Stimulated activated CD8-positive, alpha-beta memory T cell treated with anti-CD3 and anti-CD28 coated beads, Interleukin-2, amount 100 ng/mL, for 1 hour (primary cell): ENCODE measurements around the gene CARTPT.

Experiments used
- DNase-seq, 2 donors: peaks; one replicate each; pipeline ENCODE4 v3.0.0-alpha.2; 2020; ENCODE audit warnings: low read depth in 2 of 2

The CARTPT gene

DNA sequence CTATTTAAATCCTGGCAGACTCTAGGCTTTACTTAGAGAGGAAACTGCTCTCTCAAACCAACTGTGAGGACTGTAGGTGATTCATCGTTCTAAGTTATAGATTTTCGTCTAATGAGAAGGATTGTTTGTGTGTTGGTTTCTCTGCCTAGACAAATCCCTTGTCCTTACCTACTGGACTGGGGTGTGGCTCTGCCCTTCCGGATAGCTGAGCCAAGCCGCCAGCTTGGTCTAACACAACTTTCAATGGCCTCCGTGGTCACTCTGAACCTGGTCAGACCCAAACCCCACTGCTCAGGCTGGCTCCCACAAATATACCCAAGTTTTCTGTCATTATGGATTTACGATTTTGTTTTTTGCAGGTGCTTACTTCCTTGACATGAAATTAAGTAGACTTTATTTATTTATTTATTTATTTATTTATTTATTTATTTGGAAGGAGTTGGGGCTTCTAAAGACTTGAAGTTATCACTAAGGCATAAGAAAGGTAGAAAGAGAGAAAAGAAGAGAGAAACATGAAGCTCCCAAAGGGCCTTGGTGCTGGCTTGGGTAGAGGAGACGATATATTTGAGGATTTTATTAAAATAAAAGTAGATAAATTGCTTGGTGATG, 19.0 kb downstream of the CARTPT start:
- DNase-seq: no peak

DNA sequence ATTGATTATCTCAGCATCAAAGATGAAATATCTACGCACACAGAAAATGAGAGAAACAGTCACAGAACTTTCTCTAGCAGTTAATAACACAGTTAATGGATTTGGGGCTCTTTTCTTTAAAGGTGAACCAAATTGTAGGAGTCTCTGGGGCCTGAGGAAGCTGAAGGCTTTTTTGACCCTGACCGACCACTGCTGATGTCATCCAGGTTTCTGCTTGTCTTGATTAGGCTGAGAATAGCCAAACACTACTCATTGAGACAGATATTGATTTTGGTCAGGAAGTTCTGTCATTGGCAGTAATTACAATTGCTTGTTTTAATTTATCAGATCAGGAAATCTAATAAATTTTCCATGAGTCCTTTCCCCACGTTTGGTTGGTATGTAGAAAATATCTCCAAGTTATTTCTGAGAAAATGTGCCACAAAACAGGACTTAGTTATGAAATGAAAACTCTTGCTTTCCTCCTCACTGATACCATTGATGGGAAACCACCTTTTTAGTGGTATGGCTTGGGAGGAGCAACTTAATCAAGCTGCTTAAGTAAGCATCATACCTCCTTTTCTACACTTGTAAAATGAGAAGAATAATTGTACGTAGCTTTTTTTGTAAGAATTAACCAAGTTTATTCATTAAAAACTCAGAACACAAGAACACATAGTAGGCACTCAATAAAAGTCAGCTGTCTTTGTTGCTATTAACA, 19.7 kb downstream of the CARTPT start:
- DNase-seq: no peak

- DNase-seq: no peak
These were observed 21.1 kb downstream of the CARTPT start for GRCh38 chr5:71740015-71740753.

GRCh38 chr5:71743155-71743554, 24.1 kb downstream of the CARTPT start:
- DNase-seq: no peak

- DNase-seq: no peak
These were observed 25.1 kb downstream of the CARTPT start for GRCh38 chr5:71744009-71744790.

DNA sequence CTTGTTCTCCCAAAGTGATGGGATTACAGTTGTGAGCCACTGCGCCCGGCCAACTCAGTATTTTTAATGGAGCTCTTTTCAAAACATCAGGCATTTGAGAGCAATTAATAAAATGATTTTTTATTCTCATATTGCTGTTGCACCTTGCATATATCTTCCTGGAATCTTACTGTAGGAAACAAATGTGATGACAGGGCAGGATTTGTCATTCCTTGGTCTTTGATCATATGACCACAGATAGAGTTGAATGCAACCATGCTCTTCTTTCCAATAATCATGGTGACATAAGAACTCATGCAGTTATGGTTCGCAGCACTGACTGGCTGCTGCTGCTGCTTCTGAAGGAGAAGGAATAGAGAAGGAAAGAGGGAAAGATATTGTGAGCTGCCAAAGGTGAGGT, 28.1 kb downstream of the CARTPT start:
- no peak for DNase-seq

GRCh38 chr5:71748360-71748759, 29.3 kb downstream of the CARTPT start:
- no peak for DNase-seq

DNA sequence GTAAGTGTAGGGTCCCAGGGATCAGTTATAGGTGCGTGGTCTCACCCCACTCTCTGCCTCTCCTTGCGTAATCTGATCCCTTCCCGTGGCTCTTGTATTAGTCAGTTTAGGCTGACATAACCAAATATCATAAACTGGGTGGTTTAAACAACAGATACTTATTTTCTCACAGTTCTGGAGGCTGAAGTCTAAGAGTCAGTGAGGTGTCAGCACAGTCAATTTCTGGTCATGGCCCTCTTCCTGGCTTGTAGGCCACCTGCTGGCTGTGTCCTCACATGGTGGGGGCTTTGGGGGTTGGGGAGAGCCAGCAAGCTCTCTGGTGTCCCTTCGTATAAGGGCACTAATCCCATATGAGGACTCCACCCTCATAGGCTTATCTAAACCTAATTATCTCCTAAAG, 32.3 kb downstream of the CARTPT start:
- no peak for DNase-seq

- DNase-seq: no peak
These were observed 33.5 kb downstream of the CARTPT start for GRCh38 chr5:71752441-71753190.

DNA sequence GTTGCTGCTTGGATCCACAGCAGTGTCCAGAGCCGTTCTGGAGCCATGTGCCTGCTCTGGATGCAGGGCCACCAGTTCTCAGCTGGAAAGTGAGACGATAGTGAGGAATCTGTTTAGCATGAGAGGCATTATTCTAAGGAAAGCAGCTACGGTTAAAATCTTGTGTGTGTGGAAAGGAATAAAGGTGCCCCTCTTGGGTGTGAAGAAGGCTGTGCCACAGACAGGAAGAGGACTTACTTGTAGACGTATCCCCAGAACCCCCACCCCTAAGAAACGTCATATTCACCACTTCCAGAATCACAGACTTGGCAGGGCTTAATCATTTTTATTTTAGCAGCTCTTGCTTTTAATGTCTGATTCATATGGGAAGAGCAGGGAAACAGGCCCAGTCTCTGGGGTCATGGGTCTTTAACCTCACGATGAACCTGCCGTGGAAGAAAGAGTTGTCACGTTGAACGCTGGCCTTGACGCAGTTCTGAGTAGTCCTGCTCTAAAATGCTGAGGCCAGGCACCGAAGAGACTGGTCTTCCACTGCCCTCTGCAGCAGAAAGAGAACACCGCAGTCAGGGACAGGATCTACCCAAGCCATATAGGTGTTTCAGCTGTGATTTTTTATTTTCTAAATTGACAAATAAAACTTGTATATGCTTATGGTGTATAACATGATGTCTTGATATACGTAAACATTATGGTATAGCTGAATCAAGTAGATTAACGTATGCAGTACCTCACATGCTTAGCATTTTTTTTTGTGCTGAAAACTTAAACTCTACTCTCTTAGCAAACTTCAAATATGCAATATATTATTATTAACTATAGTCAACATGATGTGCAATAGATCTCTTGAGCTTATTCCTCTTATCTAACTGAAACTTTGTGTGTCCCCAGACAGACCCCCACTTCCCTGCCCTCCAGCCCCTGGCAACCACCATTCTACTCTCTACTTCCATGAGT, 38.8 kb downstream of the CARTPT start:
- DNase-seq: peak in 1 of 2 donors; percentile 18

- DNase-seq: no peak
These were observed 43.8 kb downstream of the CARTPT start for GRCh38 chr5:71762826-71763225.

GRCh38 chr5:71767661-71768060, 48.6 kb downstream of the CARTPT start:
- no peak for DNase-seq

DNA sequence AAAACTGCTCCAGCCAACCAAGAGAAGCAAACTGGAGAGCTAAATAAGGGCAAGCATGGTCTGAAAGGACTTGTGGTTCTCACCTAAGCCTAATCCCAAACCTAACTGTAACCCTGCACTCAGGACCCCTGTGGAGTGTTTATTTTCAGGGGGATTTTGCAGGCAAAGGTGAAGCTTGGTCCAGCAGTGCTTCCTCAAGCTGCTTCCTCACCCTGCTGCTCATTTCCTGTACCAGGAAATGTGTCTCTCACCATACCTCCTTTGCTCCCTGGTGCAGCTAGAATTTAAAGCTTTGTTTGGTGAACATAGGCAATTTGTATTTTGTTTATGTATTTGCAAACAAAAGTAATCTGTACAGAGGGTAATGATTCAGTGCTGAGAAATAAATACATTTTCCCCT, 50.2 kb downstream of the CARTPT start:
- DNase-seq: no peak

- no peak for DNase-seq
These were observed 51.3 kb downstream of the CARTPT start for GRCh38 chr5:71770381-71770780.
